Measurements from ENCODE around the gene MAP2. TPM values are rescaled to one million over a fixed set of nuclear protein-coding genes. Genes with fewer than 3 reads are reported as not detected.

Gene MAP2
- total RNA-seq, 2 donors from 2014 or later, result 18.8 to 30.7 TPM

GRCh38 chr2:209456489-209456888 is 32.6 kb downstream of the MAP2 start:
- no peak overlapping the region for H3K4me3 ChIP-seq
- intact Hi-C loops (cut with DNase I), result no loop called here
- H3K9me3 ChIP-seq, result no peaks in the 10 kb centered on the region
- H3K27me3 ChIP-seq (replicated peaks; ENCODE audit: insufficient read depth), result no peaks in the 10 kb centered on the region
- no peak for TF ChIP-seq CTCF (IDR thresholded peaks at IDR 0.05)
- no peak for TF ChIP-seq POLR2AphosphoS5 (IDR thresholded peaks at IDR 0.05)
- no peak for TF ChIP-seq POLR2A (IDR thresholded peaks at IDR 0.05)
- no peaks in the 10 kb centered on the region for H3K36me3 ChIP-seq
- no peak overlapping the region for H3K27ac ChIP-seq
- no peaks in the 10 kb centered on the region for H3K4me1 ChIP-seq (replicated peaks)
- no peak for DNase-seq (ENCODE audit: low spot score)

GRCh38 chr2:209458008-209458979 is 34.4 kb downstream of the MAP2 start:
- Histone ChIP-seq H3K9me3 (no peaks in the 10 kb centered on the region), H3K4me1 (replicated peaks) (no peaks in the 10 kb centered on the region), H3K36me3 (no peaks in the 10 kb centered on the region), H3K27me3 (replicated peaks; ENCODE audit: insufficient read depth) (no peaks in the 10 kb centered on the region), H3K27ac (no peak overlapping the region), H3K4me3 (no peak overlapping the region)
- DNase-seq (ENCODE audit: low spot score), result no peak
- TF ChIP-seq POLR2AphosphoS5 (IDR thresholded peaks at IDR 0.05), result no peak
- no peak for TF ChIP-seq CTCF (IDR thresholded peaks at IDR 0.05)
- TF ChIP-seq POLR2A (IDR thresholded peaks at IDR 0.05), result no peak
- WGBS, result 67% methylated on average over 3 of the region's 3 CpGs
- intact Hi-C loops (cut with DNase I), result no loop called here

- DNase-seq (ENCODE audit: low spot score), result no peak
- 100% methylated on average over 2 of the region's 2 CpGs for WGBS
- no peak overlapping the region for H3K4me3 ChIP-seq
- no peaks in the 10 kb centered on the region for H3K27me3 ChIP-seq (replicated peaks; ENCODE audit: insufficient read depth)
- TF ChIP-seq POLR2AphosphoS5 (IDR thresholded peaks at IDR 0.05) (no peak), POLR2A (IDR thresholded peaks at IDR 0.05) (no peak), CTCF (IDR thresholded peaks at IDR 0.05) (no peak)
- H3K36me3 ChIP-seq, result no peaks in the 10 kb centered on the region
- H3K4me1 ChIP-seq (replicated peaks), result no peaks in the 10 kb centered on the region
- no peak overlapping the region for H3K27ac ChIP-seq
- intact Hi-C loops (cut with DNase I), result no loop called here
- H3K9me3 ChIP-seq, result no peaks in the 10 kb centered on the region
Observed at GRCh38 chr2:209459359-209459758, 35.5 kb downstream of the MAP2 start.

- 90% methylated on average over 5 of the region's 5 CpGs for WGBS
- Histone ChIP-seq H3K27me3 (replicated peaks; ENCODE audit: insufficient read depth) (no peaks in the 10 kb centered on the region), H3K4me1 (replicated peaks) (no peaks in the 10 kb centered on the region), H3K4me3 (no peak overlapping the region), H3K9me3 (no peaks in the 10 kb centered on the region), H3K36me3 (no peaks in the 10 kb centered on the region), H3K27ac (no peak overlapping the region)
- intact Hi-C loops (cut with DNase I), result no loop called here
- TF ChIP-seq POLR2A (IDR thresholded peaks at IDR 0.05) (no peak), CTCF (IDR thresholded peaks at IDR 0.05) (no peak), POLR2AphosphoS5 (IDR thresholded peaks at IDR 0.05) (no peak)
- DNase-seq (ENCODE audit: low spot score), result no peak
Observed at GRCh38 chr2:209460151-209460761, 36.4 kb downstream of the MAP2 start.
